ENCODE results near the gene PLEKHG7.

Gene PLEKHG7

DNA sequence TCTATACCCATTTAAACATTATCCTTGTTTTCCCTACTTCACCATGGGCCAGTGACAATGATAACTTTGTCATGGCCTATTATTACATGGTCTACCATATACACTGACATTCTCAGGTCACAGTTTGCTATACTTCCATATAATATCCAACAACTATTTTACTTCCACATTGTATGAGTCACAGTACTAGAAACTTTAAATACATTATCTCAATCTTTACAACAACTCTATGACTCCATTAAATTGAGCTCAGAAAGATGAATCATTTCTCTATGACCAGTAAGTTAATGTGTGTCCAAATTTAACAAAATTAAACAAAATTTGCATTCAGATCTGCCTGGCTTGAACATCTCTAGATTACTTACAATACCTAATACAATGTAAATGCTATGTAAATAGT is 93.9 kb downstream of the PLEKHG7 start:
- no peak for DNase-seq (ENCODE audit: low read depth in 1 of 2, low spot score in 1 of 2)

DNA sequence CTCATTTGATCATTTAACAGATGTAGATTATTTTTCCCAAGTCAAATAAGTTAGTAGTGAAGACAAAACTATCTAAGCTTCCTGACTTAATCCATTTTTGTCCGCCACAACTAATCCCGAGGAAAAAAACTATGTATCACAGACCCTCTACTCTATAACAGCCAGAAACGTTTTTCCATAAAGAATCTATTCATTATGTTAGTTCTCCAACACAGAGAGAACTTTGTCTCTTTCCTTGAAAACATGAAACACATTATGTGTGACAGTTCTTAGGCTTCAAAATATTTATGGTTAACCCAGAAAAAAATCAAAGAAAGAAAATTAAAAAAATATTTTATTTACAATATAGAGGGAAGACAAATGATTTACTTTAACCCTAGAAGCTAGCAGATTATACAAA is 100.1 kb downstream of the PLEKHG7 start:
- no peak for DNase-seq (ENCODE audit: low read depth in 1 of 2, low spot score in 1 of 2)

DNA sequence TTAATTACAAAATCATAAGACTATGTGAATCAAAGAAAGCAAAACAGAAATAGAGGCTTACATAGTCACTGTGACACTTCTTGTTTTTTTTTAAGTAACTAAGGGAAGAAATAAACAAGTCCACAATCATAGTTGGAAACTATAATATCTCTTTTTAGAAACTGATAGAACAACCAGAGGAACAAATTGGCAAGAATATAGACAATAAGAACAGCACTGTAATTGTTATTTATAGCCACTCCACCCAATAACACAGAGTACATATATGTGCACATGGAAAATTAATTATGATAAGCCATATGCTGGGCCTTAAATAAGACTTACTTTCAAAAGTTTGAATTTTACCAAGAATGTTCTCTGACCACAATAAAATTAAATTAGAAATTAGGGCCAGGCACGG is 101.1 kb downstream of the PLEKHG7 start:
- no peak for DNase-seq (ENCODE audit: low read depth in 1 of 2, low spot score in 1 of 2)

DNA sequence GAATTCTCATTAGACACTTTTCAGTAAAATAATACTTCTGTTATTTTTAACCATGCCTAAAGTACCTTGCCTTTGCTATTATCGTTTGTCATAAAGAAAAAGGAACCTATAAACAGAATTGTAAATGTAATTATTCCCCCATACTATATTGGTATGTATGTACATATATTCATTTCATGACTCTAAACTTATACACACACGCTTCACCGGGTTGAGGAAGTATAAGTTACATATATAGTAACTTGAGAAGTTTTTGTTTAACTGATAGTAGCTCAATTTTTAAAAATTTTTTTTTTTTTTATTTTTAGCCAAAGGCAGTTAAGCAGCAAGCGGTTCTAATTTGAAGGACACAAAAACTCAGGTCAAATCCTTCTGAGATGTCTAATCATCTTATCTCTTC is 107.6 kb downstream of the PLEKHG7 start:
- no peak for DNase-seq (ENCODE audit: low read depth in 1 of 2, low spot score in 1 of 2)

DNA sequence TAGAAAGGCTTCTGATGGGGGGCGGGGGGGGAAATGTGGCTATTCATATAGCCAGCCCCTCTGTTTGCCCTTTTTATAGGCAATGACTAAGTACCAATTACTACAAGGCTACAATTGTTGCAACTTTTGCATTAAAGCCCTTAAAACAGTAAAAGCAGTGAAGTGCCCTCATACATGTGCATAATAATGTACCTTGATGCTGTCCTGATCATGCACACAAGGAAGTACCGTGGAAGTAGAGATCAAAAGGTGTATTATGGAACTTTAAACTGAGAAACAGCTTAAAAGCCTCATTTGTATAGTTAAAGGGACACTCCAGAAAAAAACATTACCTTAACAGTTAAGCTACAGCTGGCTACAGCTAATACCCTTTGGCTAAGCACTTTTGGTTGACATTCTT is 111.8 kb downstream of the PLEKHG7 start:
- no peak for DNase-seq (ENCODE audit: low read depth in 1 of 2, low spot score in 1 of 2)

DNA sequence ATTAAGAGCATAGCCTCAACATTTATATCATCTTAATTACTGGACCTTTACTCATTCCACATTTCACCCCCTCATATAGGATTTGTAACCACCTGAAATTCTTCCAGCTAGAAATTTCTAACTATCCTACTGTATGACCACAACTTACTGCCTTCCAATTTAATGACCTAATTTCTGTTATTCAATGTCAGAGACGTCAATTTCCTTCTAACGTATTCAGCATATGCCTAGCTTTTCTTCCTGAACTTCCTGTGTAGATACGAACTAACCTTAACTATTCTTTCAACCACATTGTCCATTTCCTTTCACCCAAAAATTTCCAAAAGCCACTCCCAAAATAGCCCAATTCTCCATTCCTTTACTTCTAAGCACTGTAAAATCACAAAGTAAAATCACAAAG is 118.4 kb downstream of the PLEKHG7 start:
- DNase-seq (ENCODE audit: low read depth in 1 of 2, low spot score in 1 of 2), result no peak
